Measurements from ENCODE around the gene EVC2.

The EVC2 gene

GRCh38 chr4:5734853-5735252, 26.5 kb upstream of the EVC2 start:
- no peak for DNase-seq (ENCODE audit: low read depth in 1 of 2, low spot score in 1 of 2)
- Histone ChIP-seq H3K27ac (replicated peaks) (no peak overlapping the region), H3K27me3 (ENCODE audit: insufficient read depth, poor library complexity, severe bottlenecking) (no peaks in the 10 kb centered on the region), H3K4me3 (replicated peaks; ENCODE audit: insufficient read depth, low read length) (no peak overlapping the region)
- no peak for TF ChIP-seq POLR2AphosphoS5 (IDR thresholded peaks at IDR 0.05; ENCODE audit: low read depth)
- no peak for TF ChIP-seq SPI1 (IDR thresholded peaks at IDR 0.05; ENCODE audit: borderline replicate concordance, low read depth)
- TF ChIP-seq, protein P1, sequence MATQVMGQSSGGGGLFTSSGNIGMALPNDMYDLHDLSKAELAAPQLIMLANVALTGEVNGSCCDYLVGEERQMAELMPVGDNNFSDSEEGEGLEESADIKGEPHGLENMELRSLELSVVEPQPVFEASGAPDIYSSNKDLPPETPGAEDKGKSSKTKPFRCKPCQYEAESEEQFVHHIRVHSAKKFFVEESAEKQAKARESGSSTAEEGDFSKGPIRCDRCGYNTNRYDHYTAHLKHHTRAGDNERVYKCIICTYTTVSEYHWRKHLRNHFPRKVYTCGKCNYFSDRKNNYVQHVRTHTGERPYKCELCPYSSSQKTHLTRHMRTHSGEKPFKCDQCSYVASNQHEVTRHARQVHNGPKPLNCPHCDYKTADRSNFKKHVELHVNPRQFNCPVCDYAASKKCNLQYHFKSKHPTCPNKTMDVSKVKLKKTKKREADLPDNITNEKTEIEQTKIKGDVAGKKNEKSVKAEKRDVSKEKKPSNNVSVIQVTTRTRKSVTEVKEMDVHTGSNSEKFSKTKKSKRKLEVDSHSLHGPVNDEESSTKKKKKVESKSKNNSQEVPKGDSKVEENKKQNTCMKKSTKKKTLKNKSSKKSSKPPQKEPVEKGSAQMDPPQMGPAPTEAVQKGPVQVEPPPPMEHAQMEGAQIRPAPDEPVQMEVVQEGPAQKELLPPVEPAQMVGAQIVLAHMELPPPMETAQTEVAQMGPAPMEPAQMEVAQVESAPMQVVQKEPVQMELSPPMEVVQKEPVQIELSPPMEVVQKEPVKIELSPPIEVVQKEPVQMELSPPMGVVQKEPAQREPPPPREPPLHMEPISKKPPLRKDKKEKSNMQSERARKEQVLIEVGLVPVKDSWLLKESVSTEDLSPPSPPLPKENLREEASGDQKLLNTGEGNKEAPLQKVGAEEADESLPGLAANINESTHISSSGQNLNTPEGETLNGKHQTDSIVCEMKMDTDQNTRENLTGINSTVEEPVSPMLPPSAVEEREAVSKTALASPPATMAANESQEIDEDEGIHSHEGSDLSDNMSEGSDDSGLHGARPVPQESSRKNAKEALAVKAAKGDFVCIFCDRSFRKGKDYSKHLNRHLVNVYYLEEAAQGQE (IDR thresholded peaks at IDR 0.05; ENCODE audit: insufficient replicate concordance, low read depth) = no peak
- TF ChIP-seq CTCF (IDR thresholded peaks at IDR 0.05; ENCODE audit: insufficient read depth, low read length) = no peak
- no peak for TF ChIP-seq GABPA (IDR thresholded peaks at IDR 0.05; ENCODE audit: low read depth)

- Histone ChIP-seq H3K27me3 (ENCODE audit: insufficient read depth, poor library complexity, severe bottlenecking) (no peaks in the 10 kb centered on the region), H3K27ac (replicated peaks) (no peak overlapping the region), H3K4me3 (replicated peaks; ENCODE audit: insufficient read depth, low read length) (no peak overlapping the region)
- DNase-seq (ENCODE audit: low read depth in 1 of 2, low spot score in 1 of 2) = no peak
- TF ChIP-seq CTCF (IDR thresholded peaks at IDR 0.05; ENCODE audit: insufficient read depth, low read length) (no peak), GABPA (IDR thresholded peaks at IDR 0.05; ENCODE audit: low read depth) (no peak)
Observed at GRCh38 chr4:5732158-5732557, 23.8 kb upstream of the EVC2 start.

GRCh38 chr4:5730993-5731990, 22.9 kb upstream of the EVC2 start:
- no peak for TF ChIP-seq GABPA (IDR thresholded peaks at IDR 0.05; ENCODE audit: low read depth)
- no peak for TF ChIP-seq CTCF (IDR thresholded peaks at IDR 0.05; ENCODE audit: insufficient read depth, low read length)
- TF ChIP-seq POLR2AphosphoS5 (IDR thresholded peaks at IDR 0.05; ENCODE audit: low read depth) = no peak
- TF ChIP-seq, protein P1 (IDR thresholded peaks at IDR 0.05; ENCODE audit: insufficient replicate concordance, low read depth) = no peak
- no peak for TF ChIP-seq SPI1 (IDR thresholded peaks at IDR 0.05; ENCODE audit: borderline replicate concordance, low read depth)
- no peak overlapping the region for H3K4me3 ChIP-seq (replicated peaks; ENCODE audit: insufficient read depth, low read length)
- H3K27me3 ChIP-seq (ENCODE audit: insufficient read depth, poor library complexity, severe bottlenecking) = no peaks in the 10 kb centered on the region
- no peak overlapping the region for H3K27ac ChIP-seq (replicated peaks)
- DNase-seq (ENCODE audit: low read depth in 1 of 2, low spot score in 1 of 2) = no peak

Data from HL-60 (cell line).